ENCODE measurements around the gene MANEA. TPM values are rescaled to one million over a fixed set of nuclear protein-coding genes. Genes with fewer than 3 reads are reported as not detected.
"Not testable (repeated sequence)": the region's sequence is repeated elsewhere in the genome, so short reads cannot be mapped to it uniquely, and the experiment has no call there.

Gene MANEA
- total RNA-seq, 1 donor from 2014 or later = 8.9 TPM

GRCh38 chr6:95545686-95546085 is 31.6 kb upstream of the MANEA start:
- DNase-seq (ENCODE audit: low read depth) = no peak
- no peak overlapping the region for H3K4me3 ChIP-seq (ENCODE audit: low read depth, low read length)
- TF ChIP-seq CTCF (conservative IDR thresholded peaks at IDR 0.05; ENCODE audit: low read depth, low read length) = no peak

- no peak for TF ChIP-seq CTCF (conservative IDR thresholded peaks at IDR 0.05; ENCODE audit: low read depth, low read length)
- H3K4me3 ChIP-seq (ENCODE audit: low read depth, low read length) = no peak overlapping the region
- no peak for DNase-seq (ENCODE audit: low read depth)
Measured at GRCh38 chr6:95546148-95546547, 31.2 kb upstream of the MANEA start.

- no peak for DNase-seq (ENCODE audit: low read depth)
- TF ChIP-seq CTCF (conservative IDR thresholded peaks at IDR 0.05; ENCODE audit: low read depth, low read length) = no peak
- no peak overlapping the region for H3K4me3 ChIP-seq (ENCODE audit: low read depth, low read length)
Measured at GRCh38 chr6:95547043-95547442, 30.3 kb upstream of the MANEA start.

- no peak for TF ChIP-seq CTCF (conservative IDR thresholded peaks at IDR 0.05; ENCODE audit: low read depth, low read length)
- no peak for DNase-seq (ENCODE audit: low read depth)
- H3K4me3 ChIP-seq (ENCODE audit: low read depth, low read length) = no peak overlapping the region
Measured at GRCh38 chr6:95548188-95548786, 29.0 kb upstream of the MANEA start.

- no peak overlapping the region for H3K4me3 ChIP-seq (ENCODE audit: low read depth, low read length)
- no peak for DNase-seq (ENCODE audit: low read depth)
- no peak for TF ChIP-seq CTCF (conservative IDR thresholded peaks at IDR 0.05; ENCODE audit: low read depth, low read length)
Measured at GRCh38 chr6:95551678-95552324, 25.5 kb upstream of the MANEA start.

GRCh38 chr6:95553880-95554279 is 23.5 kb upstream of the MANEA start:
- DNase-seq (ENCODE audit: low read depth) = no peak
- TF ChIP-seq CTCF (conservative IDR thresholded peaks at IDR 0.05; ENCODE audit: low read depth, low read length) = no peak
- H3K4me3 ChIP-seq (ENCODE audit: low read depth, low read length) = no peak overlapping the region

GRCh38 chr6:95560956-95561355 is 16.4 kb upstream of the MANEA start:
- H3K4me3 ChIP-seq (ENCODE audit: low read depth, low read length); DNase-seq (ENCODE audit: low read depth): not testable (repeated sequence)
